GM12878 (cell line): Measurements from ENCODE around the gene RBP3. TPM values are rescaled to one million over a fixed set of nuclear protein-coding genes. Genes with fewer than 3 reads are reported as not detected.
A peak's percentile ranks its signal among the peaks of the same experiment; 100 is the strongest.

Experiments
- CEBPZ ChIP-seq: fragments of 150-350 bp; IDR thresholded peaks from 2 replicates; pipeline ENCODE4 v1.6.1; 2016; ENCODE audit warnings: low read depth, low read length
- E2F4 ChIP-seq: IDR thresholded peaks from 2 replicates; pipeline ENCODE4 v1.6.1; 2012; ENCODE audit warnings: low read depth, low read length, improper control_type of control experiment
- EZH2 ChIP-seq: IDR thresholded peaks from 2 replicates; pipeline ENCODE4 v1.6.1; 2012; ENCODE audit warnings: low read depth, mild to moderate bottlenecking, control low read depth, inconsistent platforms, low read length, borderline replicate concordance; ENCODE audit not compliant: control insufficient read depth
- HSF1 ChIP-seq: fragments of 150-350 bp; IDR thresholded peaks from 2 replicates; pipeline ENCODE4 v1.6.1; 2014; ENCODE audit warnings: mild to moderate bottlenecking, low read depth, low read length
- MEF2B ChIP-seq: fragments of 450-650 bp; IDR thresholded peaks from 2 replicates; pipeline ENCODE4 v1.6.1; 2018; ENCODE audit warnings: mild to moderate bottlenecking, moderate library complexity; ENCODE audit not compliant: partially characterized antibody, poor library complexity, severe bottlenecking
- MYB ChIP-seq: fragments of 150-350 bp; IDR thresholded peaks from 2 replicates; pipeline ENCODE4 v1.6.1; 2014; ENCODE audit warnings: mild to moderate bottlenecking, low read depth, low read length, borderline replicate concordance
- NBN ChIP-seq: fragments of 450-650 bp; IDR thresholded peaks from 2 replicates; pipeline ENCODE4 v1.6.1; 2016
- NKRF ChIP-seq: fragments of 450-650 bp; conservative IDR thresholded peaks from 2 replicates; pipeline ENCODE4 v1.6.1; 2017; ENCODE audit warnings: mild to moderate bottlenecking, moderate library complexity
- POU2F2 ChIP-seq: IDR thresholded peaks from 3 replicates; pipeline ENCODE4 v1.6.1; 2011; ENCODE audit warnings: low read depth, mild to moderate bottlenecking, low read length, borderline replicate concordance
- REST ChIP-seq: IDR thresholded peaks from 2 replicates; pipeline ENCODE4 v1.6.1; 2012; ENCODE audit warnings: mild to moderate bottlenecking, low read depth, low read length
- RFX5 ChIP-seq: IDR thresholded peaks from 2 replicates; pipeline ENCODE4 v1.6.1; 2011; ENCODE audit warnings: low read depth, low read length, improper control_type of control experiment
- SPI1 ChIP-seq: IDR thresholded peaks from 2 replicates; pipeline ENCODE4 v1.6.1; 2011; ENCODE audit warnings: low read depth, mild to moderate bottlenecking, low read length, moderate library complexity, borderline replicate concordance; ENCODE audit not compliant: insufficient read depth
- SUZ12 ChIP-seq: fragments of 200-600 bp; sonication (generic); IDR thresholded peaks from one replicate; pipeline ENCODE4 v1.6.1; 2018; ENCODE audit warnings: antibody characterized with exemption, mild to moderate bottlenecking; ENCODE audit not compliant: unreplicated experiment
- ZNF274 ChIP-seq: IDR thresholded peaks from one replicate; pipeline ENCODE4 v1.8.0; 2011; ENCODE audit not compliant: insufficient read length, insufficient read depth
- ZNF622 ChIP-seq: fragments of 450-650 bp; IDR thresholded peaks from 2 replicates; pipeline ENCODE4 v1.6.1; 2017; ENCODE audit warnings: mild to moderate bottlenecking, inconsistent platforms
- polyA plus RNA-seq, 11 experiments: library from polyadenylated mRNA; depleted of rRNA in 4 of 11; unstranded in 6 of 11; stranded (reverse) in 5 of 11; fragments of >200 nt; fragmentation: Nextera tagmentation in 4 of 11; fragmentation: Illumina TruSeq in 1 of 11; extraction: Ambion mirVana in 4 of 11; extraction: Trizol in 1 of 11; gene quantifications; 1 replicate in 1 of 11; 2 replicates in 10 of 11; pipeline versions ENCODE4 v1.2.1 to v1.2.3, GENCODE V29; 2011 to 2016; ENCODE audit warnings: inconsistent platforms in 2 of 11, missing spikeins in 2 of 11, low read depth in 1 of 11
- total RNA-seq, 4 experiments: library from RNA; depleted of rRNA in 3 of 4; stranded (reverse); fragments of >200 nt in 3 of 4; fragmentation: Illumina TruSeq in 1 of 4; extraction: Trizol in 1 of 4; gene quantifications; 2 replicates each; pipeline versions ENCODE4 v1.2.1 to v1.2.3, GENCODE V29; 2013 to 2021

Gene RBP3
- total and polyA plus RNA-seq, 10 of the 15 experiments (the other 5 are each of a cell fraction or from before 2014, with no cell fraction given): not detected

GRCh38 chr10:47311932-47312662 is 36.1 kb upstream of the RBP3 start (continued):
- no peak for TF ChIP-seq NKRF
- no peak for TF ChIP-seq SUZ12
- TF ChIP-seq SPI1: no peak
- TF ChIP-seq CEBPZ: no peak
- no peak for TF ChIP-seq REST
- TF ChIP-seq ZNF274: no peak
- no peak for TF ChIP-seq E2F4
- peak; percentile 55; the same call in 1 of the 3 replicates for TF ChIP-seq POU2F2
- no peak for TF ChIP-seq HSF1
- no peak for TF ChIP-seq MYB
- no peak for TF ChIP-seq MEF2B
- TF ChIP-seq EZH2: no peak
- TF ChIP-seq ZNF622: no peak
- no peak for TF ChIP-seq RFX5
- no peak for TF ChIP-seq NBN
